Measurements from ENCODE around the gene BCAS3.

Gene BCAS3

GRCh38 chr17:61054436-61054835, 376.8 kb downstream of the BCAS3 start:
- H3K27me3 ChIP-seq (ENCODE audit: insufficient read depth, low read length) = no peaks in the 10 kb centered on the region
- H3K36me3 ChIP-seq (ENCODE audit: insufficient read depth, low read length) = no peaks in the 10 kb centered on the region
- no peak overlapping the region for H3K4me3 ChIP-seq (ENCODE audit: low read depth, low read length, poor library complexity, severe bottlenecking)
- H3K9me2 ChIP-seq (ENCODE audit: low read depth, low read length) = no peaks in the 10 kb centered on the region
- H3K9ac ChIP-seq (ENCODE audit: low read length) = no peak overlapping the region
- no peak overlapping the region for H2AFZ ChIP-seq (ENCODE audit: low read length)
- TF ChIP-seq EZH2 (IDR thresholded peaks at IDR 0.05; ENCODE audit: borderline replicate concordance, low read length) (no peak), CTCF (IDR thresholded peaks at IDR 0.05; ENCODE audit: low read length) (no peak)
- no peaks in the 10 kb centered on the region for H3K79me2 ChIP-seq (ENCODE audit: insufficient read depth, low read length)
- H3K4me2 ChIP-seq (ENCODE audit: low read length) = no peak overlapping the region
- no peaks in the 10 kb centered on the region for H3K9me3 ChIP-seq (ENCODE audit: low read length)
- H4K20me1 ChIP-seq (ENCODE audit: insufficient read depth, low read length) = no peaks in the 10 kb centered on the region
- no peaks in the 10 kb centered on the region for H3F3A ChIP-seq (ENCODE audit: insufficient read depth, low read length)
- no peaks in the 10 kb centered on the region for H3K4me1 ChIP-seq (ENCODE audit: insufficient read depth, low read length, severe bottlenecking)
- H3K27ac ChIP-seq (ENCODE audit: low read depth, low read length, poor library complexity, severe bottlenecking) = no peak overlapping the region

- Histone ChIP-seq H3K4me2 (ENCODE audit: low read length) (no peak overlapping the region), H3K27me3 (ENCODE audit: insufficient read depth, low read length) (no peaks in the 10 kb centered on the region), H3K9me3 (ENCODE audit: low read length) (no peaks in the 10 kb centered on the region), H2AFZ (ENCODE audit: low read length) (no peak overlapping the region), H3K4me3 (ENCODE audit: low read depth, low read length, poor library complexity, severe bottlenecking) (no peak overlapping the region), H3K79me2 (ENCODE audit: insufficient read depth, low read length) (no peaks in the 10 kb centered on the region), H3K36me3 (ENCODE audit: insufficient read depth, low read length) (peaks cover 1% of the 10 kb centered on the region; the same call in 1 of the 2 replicates), H3K27ac (ENCODE audit: low read depth, low read length, poor library complexity, severe bottlenecking) (no peak overlapping the region), H3K9me2 (ENCODE audit: low read depth, low read length) (no peaks in the 10 kb centered on the region), H4K20me1 (ENCODE audit: insufficient read depth, low read length) (no peaks in the 10 kb centered on the region), H3K4me1 (ENCODE audit: insufficient read depth, low read length, severe bottlenecking) (no peaks in the 10 kb centered on the region), H3K9ac (ENCODE audit: low read length) (no peak overlapping the region), H3F3A (ENCODE audit: insufficient read depth, low read length) (no peaks in the 10 kb centered on the region)
- no peak for TF ChIP-seq EZH2 (IDR thresholded peaks at IDR 0.05; ENCODE audit: borderline replicate concordance, low read length)
- no peak for TF ChIP-seq CTCF (IDR thresholded peaks at IDR 0.05; ENCODE audit: low read length)
Measured at GRCh38 chr17:61057257-61057656, 379.6 kb downstream of the BCAS3 start.

GRCh38 chr17:61058066-61058465, 380.4 kb downstream of the BCAS3 start:
- H3K9me3 ChIP-seq (ENCODE audit: low read length) = no peaks in the 10 kb centered on the region
- H3K27me3 ChIP-seq (ENCODE audit: insufficient read depth, low read length) = no peaks in the 10 kb centered on the region

More at GRCh38 chr17:61058066-61058465, 380.4 kb downstream of the BCAS3 start:
- Histone ChIP-seq H4K20me1 (ENCODE audit: insufficient read depth, low read length) (no peaks in the 10 kb centered on the region), H2AFZ (ENCODE audit: low read length) (no peak overlapping the region), H3K9me2 (ENCODE audit: low read depth, low read length) (no peaks in the 10 kb centered on the region), H3K36me3 (ENCODE audit: insufficient read depth, low read length) (peaks cover 3% of the 10 kb centered on the region; the same call in 1 of the 2 replicates), H3K79me2 (ENCODE audit: insufficient read depth, low read length) (no peaks in the 10 kb centered on the region), H3K27ac (ENCODE audit: low read depth, low read length, poor library complexity, severe bottlenecking) (no peak overlapping the region), H3K4me1 (ENCODE audit: insufficient read depth, low read length, severe bottlenecking) (no peaks in the 10 kb centered on the region), H3F3A (ENCODE audit: insufficient read depth, low read length) (no peaks in the 10 kb centered on the region), H3K4me2 (ENCODE audit: low read length) (no peak overlapping the region), H3K9ac (ENCODE audit: low read length) (no peak overlapping the region), H3K4me3 (ENCODE audit: low read depth, low read length, poor library complexity, severe bottlenecking) (no peak overlapping the region)
- TF ChIP-seq CTCF (IDR thresholded peaks at IDR 0.05; ENCODE audit: low read length) (no peak), EZH2 (IDR thresholded peaks at IDR 0.05; ENCODE audit: borderline replicate concordance, low read length) (no peak)

All from OCI-LY1 (cell line).